GM18873 (cell line): ENCODE results near the gene PTPN9.
"Not testable (repeated sequence)": the region's sequence is repeated elsewhere in the genome, so short reads cannot be mapped to it uniquely, and the experiment has no call there.

Experiments used
- ATAC-seq: cut with Tn5 transposase; IDR thresholded peaks from one replicate; pipeline ENCODE4 v1.9.1; 2021; ENCODE audit warnings: mild to moderate bottlenecking, moderate library complexity, moderate number of reproducible peaks; ENCODE audit not compliant: unreplicated experiment, low FRiP score

Gene PTPN9

GRCh38 chr15:75578948-75579920, at the start of gene PTPN9:
Gene PTPN9 (minus strand): TSS chr15:75579315. CDS start chr15:75578776, 539 bp downstream.
- no peak for ATAC-seq

- peak; percentile 67 for ATAC-seq
These were observed 46.6 kb upstream of the PTPN9 start, which contains the start of gene SNUPN for GRCh38 chr15:75625542-75626347. Gene SNUPN (minus strand): TSS chr15:75625725. CDS start chr15:75621051, 4,674 bp downstream.

- no peak for ATAC-seq
These were observed 43.4 kb upstream of the PTPN9 start for GRCh38 chr15:75622505-75622904.

GRCh38 chr15:75620841-75621391, 41.8 kb upstream of the PTPN9 start:
- no peak for ATAC-seq

DNA sequence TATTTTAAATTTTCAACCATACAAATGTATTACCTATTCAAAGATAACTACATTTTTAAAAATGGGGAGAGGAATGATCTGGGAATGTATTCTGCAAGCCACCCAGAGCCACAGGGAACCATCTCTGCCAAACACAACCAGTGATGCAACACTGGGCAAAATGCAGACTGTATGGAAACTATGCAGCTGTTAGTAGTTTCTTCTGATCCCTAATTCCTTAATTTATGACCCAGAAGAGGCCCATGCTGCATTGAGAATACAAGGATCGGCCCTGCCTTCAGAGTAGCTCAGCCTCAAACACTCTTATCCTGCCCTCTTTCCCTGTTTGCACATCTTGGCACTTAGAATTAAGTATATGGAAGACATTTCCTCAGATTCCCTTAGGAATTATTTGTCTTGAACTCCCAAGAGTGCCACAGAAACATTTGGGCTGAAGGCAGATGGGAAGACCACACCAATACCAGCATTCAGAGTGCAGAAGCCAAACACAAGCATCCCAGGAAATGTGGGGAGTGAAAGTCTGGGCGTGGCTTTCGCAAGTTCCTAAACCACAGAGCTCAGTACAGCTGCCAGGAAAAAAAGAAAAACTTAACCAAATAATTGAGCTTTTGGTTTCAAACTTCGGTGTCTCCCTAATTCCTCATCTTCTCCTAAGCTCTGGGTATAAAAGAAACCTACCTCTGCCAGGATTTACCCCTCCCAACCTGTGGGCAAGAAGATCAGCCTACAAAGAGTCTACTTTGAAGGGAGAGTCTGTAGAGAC, 41.1 kb upstream of the PTPN9 start:
- ATAC-seq, result no peak

DNA sequence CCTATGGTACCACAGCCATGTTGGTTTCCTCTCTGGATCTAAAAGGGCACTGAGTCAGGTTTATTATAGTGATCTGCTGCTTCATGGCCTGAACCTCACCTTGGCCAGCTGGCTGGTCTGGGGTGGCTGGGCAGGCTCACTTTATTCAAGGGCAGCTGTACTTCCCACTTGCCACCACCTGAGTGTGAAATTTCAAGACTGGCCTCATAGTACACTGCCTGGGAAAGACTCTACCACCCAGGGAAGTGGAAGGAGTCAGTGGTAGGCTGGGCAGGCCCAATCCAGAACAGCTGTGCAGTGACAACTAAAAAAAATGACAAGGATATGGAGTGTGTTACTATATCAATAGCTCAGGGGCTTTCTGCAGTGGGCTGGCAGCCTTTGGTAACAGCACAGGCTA, 37.7 kb upstream of the PTPN9 start:
- no peak for ATAC-seq

DNA sequence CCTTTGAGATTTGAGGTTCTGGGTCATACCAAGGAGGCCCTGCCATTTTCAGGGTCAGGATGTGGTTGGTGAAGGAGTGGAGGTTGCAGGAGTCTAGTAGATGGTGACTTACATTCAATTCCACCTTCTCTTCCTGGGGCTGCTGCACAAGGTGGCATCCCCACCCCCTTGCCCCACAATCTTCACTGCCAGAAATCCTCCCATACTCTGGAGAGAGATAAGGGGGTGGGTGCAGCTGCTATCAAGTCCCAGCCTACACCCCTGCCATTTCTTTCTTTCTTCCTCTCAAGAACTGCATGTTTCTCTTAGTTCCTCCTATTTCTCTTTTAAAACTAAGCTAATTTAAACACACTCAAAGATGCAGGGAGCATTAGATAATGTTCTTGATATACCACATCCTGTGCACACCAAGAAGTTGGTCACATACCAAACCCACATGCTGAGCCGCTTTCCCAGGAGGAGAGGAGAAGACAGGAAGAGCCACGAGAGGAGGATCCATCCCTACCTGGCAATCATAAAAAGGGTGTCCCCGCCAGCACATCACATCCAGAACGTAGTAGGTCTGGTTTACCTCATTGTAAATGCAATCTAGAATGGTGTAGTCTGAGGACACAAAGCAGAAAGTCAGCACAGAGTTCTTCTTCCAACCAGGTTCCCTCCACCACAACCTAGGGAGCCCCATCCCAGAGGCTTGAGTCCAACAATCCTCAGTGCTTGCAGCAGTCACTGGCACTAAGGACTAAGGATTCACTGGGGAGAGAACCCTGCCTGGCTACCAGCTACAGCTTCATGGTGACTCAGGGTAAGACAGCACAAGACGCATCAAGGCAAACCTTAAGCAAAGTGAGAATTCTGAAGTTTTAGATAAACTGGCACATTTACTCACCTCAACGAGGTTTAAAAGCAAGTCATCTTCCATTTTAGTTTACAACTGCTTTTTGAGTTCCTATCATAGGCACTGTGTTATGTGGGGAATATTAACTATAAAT, 27.9 kb upstream of the PTPN9 start:
- ATAC-seq, result no peak

- ATAC-seq, result no peak
These were observed 26.9 kb upstream of the PTPN9 start for GRCh38 chr15:75606026-75606425.

DNA sequence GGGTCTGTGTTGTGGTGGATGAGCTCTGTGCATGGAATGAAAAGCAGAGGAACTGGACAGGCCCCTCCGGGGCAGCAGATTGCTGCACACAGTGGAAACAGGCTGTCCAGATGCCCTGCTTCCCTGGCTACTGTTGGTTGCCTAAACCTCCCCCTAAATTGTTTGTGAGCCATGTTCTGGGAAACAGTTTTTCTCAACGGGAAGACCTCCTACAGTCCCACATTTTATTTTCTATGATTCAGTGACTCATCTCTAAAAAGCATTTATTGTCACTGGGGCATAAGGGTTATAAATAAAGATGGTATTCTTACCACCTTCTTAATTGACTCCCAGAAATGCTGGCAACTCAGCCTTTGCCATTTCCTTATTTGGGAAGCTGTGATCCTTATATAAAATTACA, 20.3 kb upstream of the PTPN9 start:
- ATAC-seq, result no peak

DNA sequence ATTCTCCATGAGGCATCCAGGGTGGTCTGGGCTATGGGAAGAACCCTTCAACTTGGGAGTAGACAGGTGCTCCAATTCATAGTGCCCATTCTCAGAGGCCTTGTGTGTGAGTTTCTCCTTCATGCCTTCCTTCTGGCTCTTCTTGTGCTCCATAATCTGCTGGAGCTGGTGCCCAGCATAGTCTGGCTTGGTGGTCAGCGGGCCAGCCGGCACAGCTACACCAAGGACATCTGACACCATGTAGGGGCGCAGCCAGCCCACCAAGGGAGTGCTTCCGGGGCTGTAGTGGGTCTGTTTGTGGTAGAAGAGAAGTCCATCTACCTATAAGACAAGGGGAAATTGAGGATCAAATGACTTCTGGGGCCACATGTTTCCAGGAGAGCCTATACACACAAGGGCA, 19.2 kb upstream of the PTPN9 start:
- ATAC-seq, result no peak

- ATAC-seq, result no peak
These were observed 18.7 kb upstream of the PTPN9 start for GRCh38 chr15:75597667-75598341.

DNA sequence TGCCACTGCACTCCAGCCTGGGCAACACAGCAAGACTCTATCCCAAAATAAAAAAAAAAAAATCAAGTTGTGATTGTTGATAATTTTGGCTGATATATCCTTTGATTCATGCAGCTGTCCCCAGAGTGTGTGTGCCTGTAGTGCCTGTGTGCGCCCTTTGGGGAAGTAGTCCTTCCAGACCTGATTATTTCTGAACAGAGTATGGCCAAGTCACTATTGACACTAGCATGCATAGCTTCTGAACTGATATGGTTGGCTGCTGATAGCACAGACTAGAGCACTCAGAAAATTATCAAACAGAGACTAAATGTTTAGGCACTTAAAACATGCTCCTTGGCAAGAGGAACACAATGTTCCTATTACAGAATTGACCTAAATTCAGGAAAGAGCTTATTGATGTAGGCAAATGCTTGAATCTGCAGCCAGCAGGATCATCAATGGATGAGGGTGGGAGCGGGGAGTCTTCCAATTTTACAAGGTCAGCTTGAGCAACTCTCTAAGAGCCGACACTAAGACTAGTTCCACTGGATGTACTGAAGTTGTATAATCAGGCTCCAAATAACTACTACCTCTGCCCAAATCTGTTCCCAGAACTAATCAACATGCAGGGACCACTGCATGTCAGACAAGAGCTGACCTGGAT, 17.7 kb upstream of the PTPN9 start:
- no peak for ATAC-seq

GRCh38 chr15:75594276-75594675, 15.2 kb upstream of the PTPN9 start:
- no peak for ATAC-seq

- ATAC-seq, result no peak
These were observed 12.7 kb upstream of the PTPN9 start for GRCh38 chr15:75591655-75592364.

- no peak for ATAC-seq
These were observed 11.1 kb upstream of the PTPN9 start for GRCh38 chr15:75590239-75590638.

DNA sequence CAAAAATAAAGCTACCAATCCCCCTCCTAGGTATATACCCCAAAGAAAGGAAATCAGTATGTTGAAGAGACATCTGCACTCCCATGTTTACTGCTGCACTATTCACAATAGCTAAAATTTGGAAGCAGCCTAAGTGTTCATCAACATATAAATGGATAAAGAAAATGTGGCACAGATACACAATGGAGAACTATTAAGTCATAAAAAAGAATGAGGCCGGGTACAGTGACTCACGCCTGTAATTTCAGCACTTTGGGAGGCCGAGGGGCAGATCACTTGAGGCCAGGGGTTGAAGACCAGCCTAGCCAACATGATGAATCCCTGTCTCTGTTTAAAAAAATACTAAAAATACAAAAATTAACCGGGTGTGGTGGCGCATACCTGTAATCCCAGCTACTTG, 10.0 kb upstream of the PTPN9 start:
- no peak for ATAC-seq

DNA sequence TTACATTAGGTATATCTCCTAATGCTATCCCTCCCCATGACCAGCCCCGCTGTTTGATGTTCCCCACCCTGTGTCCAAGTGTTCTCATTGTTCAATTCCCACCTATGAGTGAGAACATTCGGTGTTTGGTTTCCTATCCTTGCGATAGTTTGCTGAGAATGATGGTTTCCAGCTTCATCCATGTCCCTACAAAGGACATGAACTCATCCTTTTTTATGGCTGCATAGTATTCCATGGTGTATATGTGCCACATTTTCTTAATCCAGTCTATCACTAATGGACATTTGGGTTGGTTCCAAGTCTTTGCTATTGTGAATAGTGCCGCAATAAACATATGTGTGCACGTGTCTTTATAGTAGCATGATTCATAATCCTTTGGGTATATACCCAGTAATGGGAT, 7.3 kb upstream of the PTPN9 start:
- ATAC-seq, result not testable (repeated sequence)
